ENCODE results near the gene TRIM26. TPM values are rescaled to one million over a fixed set of nuclear protein-coding genes. Genes with fewer than 3 reads are reported as not detected.

The TRIM26 gene
- total RNA-seq, 1 experiment from 2014 or later: 44.8 TPM

GRCh38 chr6:30244560-30244959, 31.4 kb upstream of the TRIM26 start:
- in situ Hi-C loops (cut with HindIII; ENCODE audit: low pct_unique_long_range_greater_than_20kb, low sequenced_read_pairs) (loop anchor here (25.0 kb wide), 1 partner anchor 118 kb away; no protein-coding TSS in a partner anchor), intact Hi-C loops (cut with micrococcal nuclease; ENCODE audit: unreplicated experiment) (no loop called here)
- CTCF ChIA-PET: no interaction called here
- POLR2A ChIA-PET: no interaction called here
- H3K27ac ChIP-seq (ENCODE audit: low read length): no peak overlapping the region
- DNase-seq (ENCODE audit: low read depth, low spot score) (no peak), ATAC-seq (no peak)
- BruUV-seq (replicated peaks): no TSS peak
- no peaks in the 10 kb centered on the region for H3K9me3 ChIP-seq (ENCODE audit: control insufficient read depth, insufficient read depth, low read depth, low read length)
- no peaks in the 10 kb centered on the region for H3K36me3 ChIP-seq (ENCODE audit: control insufficient read depth, insufficient read depth, low read length)
- H3K4me3 ChIP-seq (ENCODE audit: low read depth in 2 of 2, low read length in 2 of 2): no peak overlapping the region
- H3K4me1 ChIP-seq (ENCODE audit: control insufficient read depth, insufficient read depth, low read length): no peaks in the 10 kb centered on the region
- TF ChIP-seq CTCF (IDR thresholded peaks at IDR 0.05): no peak
- TF ChIP-seq TCF7L2 (IDR thresholded peaks at IDR 0.05; ENCODE audit: low read depth, low read length): no peak
- no peak for TF ChIP-seq POLR2AphosphoS5 (IDR thresholded peaks at IDR 0.05; ENCODE audit: low read depth, low read length)
- TF ChIP-seq REST (IDR thresholded peaks at IDR 0.05; ENCODE audit: insufficient read depth in 1 of 2, low read depth in 2 of 2, low read length in 1 of 2): no peak
- no peak for TF ChIP-seq SIN3A (IDR thresholded peaks at IDR 0.05; ENCODE audit: borderline replicate concordance, insufficient read depth, low read depth, low read length)
- H3K27me3 ChIP-seq (ENCODE audit: control insufficient read depth, insufficient read depth, low read length): peaks cover 6% of the 10 kb centered on the region

- intact Hi-C loops (cut with micrococcal nuclease; ENCODE audit: unreplicated experiment): loop anchor here (5.0 kb wide), 1 partner anchor 159 kb away; no protein-coding TSS in a partner anchor
- BruUV-seq (replicated peaks): no TSS peak
- no peak overlapping the region for H3K4me3 ChIP-seq (ENCODE audit: low read depth in 2 of 2, low read length in 2 of 2)
- DNase-seq (ENCODE audit: low read depth, low spot score) (peak; percentile 22), ATAC-seq (peak; percentile 95)
- H3K36me3 ChIP-seq (ENCODE audit: control insufficient read depth, insufficient read depth, low read length): no peaks in the 10 kb centered on the region
- TF ChIP-seq CTCF (IDR thresholded peaks at IDR 0.05) (peak; percentile 83), POLR2AphosphoS5 (IDR thresholded peaks at IDR 0.05; ENCODE audit: low read depth, low read length) (no peak)
- H3K27me3 ChIP-seq (ENCODE audit: control insufficient read depth, insufficient read depth, low read length): peaks cover 23% of the 10 kb centered on the region
- H3K27ac ChIP-seq (ENCODE audit: low read length): no peak overlapping the region
- in situ Hi-C loops (cut with HindIII; ENCODE audit: low pct_unique_long_range_greater_than_20kb, low sequenced_read_pairs): loop anchor here (25.0 kb wide), 1 partner anchor 124 kb away; no protein-coding TSS in a partner anchor
- ChIA-PET POLR2A (no interaction called here), CTCF (interaction anchor here (1.5 to 1.7 kb wide), 2 partner anchors 19 to 160 kb away, joined by 6 to 7 read pairs; no protein-coding TSS in a partner anchor)
- no peaks in the 10 kb centered on the region for H3K4me1 ChIP-seq (ENCODE audit: control insufficient read depth, insufficient read depth, low read length)
- H3K9me3 ChIP-seq (ENCODE audit: control insufficient read depth, insufficient read depth, low read depth, low read length): no peaks in the 10 kb centered on the region
Observed at GRCh38 chr6:30238178-30238795, 25.1 kb upstream of the TRIM26 start.

All from Panc1 (cell line).